Measurements from ENCODE around the gene RNASEH1. TPM values are rescaled to one million over a fixed set of nuclear protein-coding genes. Genes with fewer than 3 reads are reported as not detected.

Gene RNASEH1
- total and polyA plus RNA-seq, 2 experiments from 2014 or later = 33.2 to 40.7 TPM

GRCh38 chr2:3595985-3596384 is 37.9 kb upstream of the RNASEH1 start (continued):
- TF ChIP-seq ZNF462 (CRISPR knock-in tag; IDR thresholded peaks at IDR 0.05) (no peak), NANOG (IDR thresholded peaks at IDR 0.05; ENCODE audit: borderline replicate concordance) (no peak), EZH2 (IDR thresholded peaks at IDR 0.05; ENCODE audit: low read depth, unreplicated experiment) (no peak), CREB1 (CRISPR knock-in tag; IDR thresholded peaks at IDR 0.05; ENCODE audit: low read depth) (no peak), ZNF331 (CRISPR knock-in tag; IDR thresholded peaks at IDR 0.05; ENCODE audit: low read depth) (no peak), POLR2AphosphoS5 (IDR thresholded peaks at IDR 0.05; ENCODE audit: low read depth) (no peak)

GRCh38 chr2:3595404-3595803 is 37.3 kb upstream of the RNASEH1 start:
- no peak for TF ChIP-seq ZNF331 (CRISPR knock-in tag; IDR thresholded peaks at IDR 0.05; ENCODE audit: low read depth)
- TF ChIP-seq EZH2phosphoT487 (IDR thresholded peaks at IDR 0.05; ENCODE audit: unreplicated experiment) = no peak
- no peak for TF ChIP-seq ETS1 (IDR thresholded peaks at IDR 0.05)
- TF ChIP-seq CREB1 (CRISPR knock-in tag; IDR thresholded peaks at IDR 0.05; ENCODE audit: low read depth) = no peak
- no peak for TF ChIP-seq STAT1 (IDR thresholded peaks at IDR 0.05; ENCODE audit: unreplicated experiment)
- TF ChIP-seq ZNF114 (CRISPR knock-in tag; IDR thresholded peaks at IDR 0.05) = no peak
- TF ChIP-seq JUNB (IDR thresholded peaks at IDR 0.05; ENCODE audit: unreplicated experiment) = no peak
- no peak for TF ChIP-seq NANOG (IDR thresholded peaks at IDR 0.05; ENCODE audit: borderline replicate concordance)
- peaks cover 9% of the 10 kb centered on the region for H3K9me3 Mint-ChIP-seq
- H3K36me3 ChIP-seq (ENCODE audit: insufficient read depth) = no peaks in the 10 kb centered on the region
- 0 out of 2 replicates have a peak, but pooled peaks cover 8% of the 10 kb centered on the region for H3F3A ChIP-seq (replicated peaks; ENCODE audit: low read depth)
- H3K4me1 Mint-ChIP-seq = peaks cover 10% of the 10 kb centered on the region; the same call in 2 of the 3 replicates
- peak overlapping the region; percentile 76; the same call in 1 of the 2 replicates for H3K4me2 ChIP-seq
- H3K27me3 ChIP-seq (ENCODE audit: insufficient read depth) = no peaks in the 10 kb centered on the region
- H3K79me2 ChIP-seq (replicated peaks; ENCODE audit: insufficient read depth) = no peaks in the 10 kb centered on the region
- no peaks in the 10 kb centered on the region for H4K20me1 ChIP-seq (replicated peaks; ENCODE audit: insufficient read depth)
- no peak for DNase-seq (ENCODE audit: low spot score)
- peak overlapping the region; percentile 97 for H2AFZ ChIP-seq
- H3K4me3 Mint-ChIP-seq = peak overlapping the region; percentile 45; the same call in 1 of the 3 replicates
- no peaks in the 10 kb centered on the region for H3K9me2 ChIP-seq (ENCODE audit: insufficient read depth)
- peak; percentile 20 for ATAC-seq
- peaks cover 13% of the 10 kb centered on the region for H3K36me3 Mint-ChIP-seq (ENCODE audit: low read depth)
- H3K4me1 ChIP-seq (ENCODE audit: insufficient read depth) = no peaks in the 10 kb centered on the region
- peaks cover 12% of the 10 kb centered on the region for H3K27me3 Mint-ChIP-seq (ENCODE audit: insufficient read depth, low read depth, poor library complexity)
- no peak overlapping the region for H3K27ac Mint-ChIP-seq
- no peak overlapping the region; the same call in 1 of the 2 replicates for H3K4me3 ChIP-seq
- no peak overlapping the region for H3K27ac ChIP-seq (ENCODE audit: low read depth)

Data from GM23338 (cell line).